K562 (cell line): ENCODE results near the gene CDC45. TPM values are rescaled to one million over a fixed set of nuclear protein-coding genes. Genes with fewer than 3 reads are reported as not detected.
A peak's percentile ranks its signal among the peaks of the same experiment; 100 is the strongest.

Experiments used
- ATAC-seq: fragments of 200-7000 bp; cut with Tn5 transposase; 3 replicates; pipeline ENCODE4 v1.9.1; 2020; ENCODE audit warnings: moderate library complexity
- BruUV-seq: library from RNA; stranded (reverse); fragments of 400-500 nt; replicated peaks from 2 replicates; lab custom pipeline; 2021; lab: Mats Ljungman, UMichigan
- CTCF ChIA-PET: fragments of 300-600 bp; formaldehyde crosslinking; extraction: SDS; loops from one replicate; lab custom pipeline; 2021; ENCODE audit warnings: low intra/inter-chr PET ratio; lab: Yijun Ruan, JAX
- POLR2A ChIA-PET: fragments of 300-600, 350-650 bp; sonication (Branson Sonifier 250); formaldehyde crosslinking; extraction: SDS; loops from one replicate; lab custom pipeline; 2021; ENCODE audit warnings: antibody characterized with exemption, inconsistent platforms; lab: Yijun Ruan, JAX
- DNase-seq, 4 experiments: peaks; one replicate each; pipeline versions ENCODE4 v3.0.0 to v3.0.0-alpha.2; 2011 to 2018; ENCODE audit warnings: low spot score in 3 of 4, mixed read lengths in 3 of 4; ENCODE audit errors: extremely low read depth in 1 of 4
- FAIRE-seq: peaks from 2 replicates; lab custom pipeline; 2011; peaks lifted over from hg19 to GRCh38; lab: Jason Lieb, UNC
- H2AFZ ChIP-seq: 2 replicates; pipeline ENCODE4 v1.6.0; 2011; ENCODE audit warnings: low read depth, low read length, control low read depth, inconsistent platforms
- H3K27ac ChIP-seq: fragments of 200-600 bp; 3 replicates; pipeline ENCODE4 v1.8.0; 2011; ENCODE audit warnings: low read depth, mild to moderate bottlenecking, control low read depth, inconsistent platforms, low read length, moderate library complexity, mixed read lengths; ENCODE audit errors: extremely low read depth
- H3K27me3 ChIP-seq, 2 experiments: fragments of 300-600 bp in 1 of 2; 2 replicates in 1 of 2; 3 replicates in 1 of 2; pipeline versions ENCODE4 v1.6.0 to v1.8.0; 2011; ENCODE audit warnings: inconsistent platforms in 2 of 2, low read length in 2 of 2, mild to moderate bottlenecking in 1 of 2, mixed read lengths in 1 of 2, moderate library complexity in 1 of 2; ENCODE audit not compliant: control insufficient read depth in 2 of 2, insufficient read depth in 2 of 2
- H3K36me3 ChIP-seq: fragments of 300-600 bp; 3 replicates; pipeline ENCODE4 v1.8.0; 2011; ENCODE audit warnings: mild to moderate bottlenecking, low read length, inconsistent platforms; ENCODE audit not compliant: control insufficient read depth, insufficient read depth
- H3K4me1 ChIP-seq, 2 experiments: fragments of 200-600 bp in 1 of 2; replicated peaks in 1 of 2; 2 replicates in 1 of 2; 3 replicates in 1 of 2; pipeline versions ENCODE4 v1.5.1 to v1.8.0; 2011; ENCODE audit warnings: inconsistent platforms in 2 of 2, low read length in 2 of 2, mild to moderate bottlenecking in 1 of 2, mixed read lengths in 1 of 2, moderate library complexity in 1 of 2; ENCODE audit not compliant: control insufficient read depth in 2 of 2, insufficient read depth in 2 of 2
- H3K4me2 ChIP-seq: 2 replicates; pipeline ENCODE4 v1.6.1; 2011; ENCODE audit warnings: low read length, control low read depth, inconsistent platforms, mixed read lengths; ENCODE audit not compliant: insufficient read depth
- H3K4me3 ChIP-seq: fragments of 200-600 bp; sonication (generic), shearing (Covaris generic); 2 replicates; pipeline ENCODE4 v1.5.1; 2016; ENCODE audit warnings: control low read depth, inconsistent platforms
- H3K79me2 ChIP-seq: fragments of 200-600 bp; 3 replicates; pipeline ENCODE4 v1.8.0; 2011; ENCODE audit warnings: low read length, inconsistent platforms; ENCODE audit not compliant: control insufficient read depth, insufficient read depth
- H3K9ac ChIP-seq, 2 experiments: 2 replicates each; pipeline versions ENCODE4 v1.6.0 to v1.6.1; 2011; ENCODE audit warnings: low read depth in 2 of 2, low read length in 2 of 2, control low read depth in 1 of 2, inconsistent platforms in 1 of 2, mild to moderate bottlenecking in 1 of 2, mixed read lengths in 1 of 2; ENCODE audit not compliant: insufficient read depth in 1 of 2
- H3K9me1 ChIP-seq: one replicate; pipeline ENCODE4 v1.6.0; 2011; ENCODE audit warnings: inconsistent platforms, mild to moderate bottlenecking, low read length, moderate library complexity; ENCODE audit not compliant: control insufficient read depth, insufficient read depth
- H3K9me3 ChIP-seq: replicated peaks from 2 replicates; pipeline ENCODE4 v1.5.1; 2011; ENCODE audit warnings: low read depth, low read length, inconsistent platforms; ENCODE audit not compliant: control insufficient read depth, insufficient read depth
- H4K20me1 ChIP-seq: replicated peaks from 2 replicates; pipeline ENCODE4 v1.6.1; 2011; ENCODE audit warnings: low read length, inconsistent platforms, mixed read lengths; ENCODE audit not compliant: control insufficient read depth, insufficient read depth
- ASH1L ChIP-seq: fragments of 450-650 bp; IDR thresholded peaks from 2 replicates; pipeline ENCODE4 v1.6.1; 2018; ENCODE audit warnings: borderline replicate concordance, mild to moderate bottlenecking, low read depth; ENCODE audit not compliant: partially characterized antibody
- CREB1 ChIP-seq, 2 experiments: sonication (generic) in 1 of 2; formaldehyde crosslinking in 1 of 2; IDR thresholded peaks; 2 replicates each; pipeline versions ENCODE4 v1.6.1 to v1.8.0; 2012 to 2022; ENCODE audit warnings: inconsistent platforms in 1 of 2, mild to moderate bottlenecking in 1 of 2, missing genetic modification reagents in 1 of 2, moderate library complexity in 1 of 2
- ETS2 ChIP-seq: IDR thresholded peaks from 2 replicates; pipeline ENCODE4 v1.6.1; 2016; ENCODE audit warnings: borderline replicate concordance, missing genetic modification characterization, mild to moderate bottlenecking, moderate library complexity, missing compliant biosample characterization; ENCODE audit not compliant: poor library complexity, severe bottlenecking
- NR2C2 ChIP-seq, 2 experiments: fragments of 200-800 bp in 1 of 2; sonication (Bioruptor generic) in 1 of 2; sonication (generic) in 1 of 2; formaldehyde crosslinking in 1 of 2; IDR thresholded peaks; 2 replicates each; pipeline versions ENCODE4 v1.6.1 to v1.8.0; 2016 to 2022; ENCODE audit warnings: mild to moderate bottlenecking in 1 of 2, missing compliant biosample characterization in 1 of 2, missing genetic modification characterization in 1 of 2, missing genetic modification reagents in 1 of 2
- RAD21 ChIP-seq, 2 experiments: fragments of 250-450 bp in 1 of 2; fragments of 450-650 bp in 1 of 2; sonication (Bioruptor Pico) in 1 of 2; formaldehyde crosslinking in 1 of 2; IDR thresholded peaks in 1 of 2; conservative IDR thresholded peaks in 1 of 2; 2 replicates each; pipeline versions ENCODE4 v1.4.0 to v1.8.0; 2020 to 2022; ENCODE audit warnings: mild to moderate bottlenecking in 2 of 2, moderate library complexity in 1 of 2
- SMAD2 ChIP-seq: fragments of 150-350 bp; IDR thresholded peaks from 2 replicates; pipeline ENCODE4 v1.6.1; 2014; ENCODE audit warnings: low read depth, mild to moderate bottlenecking, low read length
- ZBTB1 ChIP-seq: sonication (generic); formaldehyde crosslinking; IDR thresholded peaks from 2 replicates; pipeline ENCODE4 v1.8.1; 2023; ENCODE audit warnings: missing genetic modification reagents, low read depth, mild to moderate bottlenecking, borderline replicate concordance
- ZNF184 ChIP-seq: sonication (generic); formaldehyde crosslinking; IDR thresholded peaks from 2 replicates; pipeline ENCODE4 v1.5.0; 2020; ENCODE audit warnings: missing genetic modification reagents
- ZNF232 ChIP-seq: sonication (generic); formaldehyde crosslinking; IDR thresholded peaks from 2 replicates; pipeline ENCODE4 v1.8.0; 2022; ENCODE audit warnings: mild to moderate bottlenecking, missing genetic modification reagents
- ZNF699 ChIP-seq: fragments of 250-450 bp; sonication (Bioruptor Pico); IDR thresholded peaks from 2 replicates; pipeline ENCODE4 v1.8.0; 2021; ENCODE audit warnings: mild to moderate bottlenecking, moderate library complexity; ENCODE audit not compliant: insufficient replicate concordance
- WGBS: fragments of 100-300 bp; shearing (Covaris generic); methylation state at CpG from one replicate; pipeline ENCODE4 v1.1.6; 2016; ENCODE audit warnings: low coverage, mixed read lengths; ENCODE audit not compliant: insufficient coverage; ENCODE audit errors: missing lambda C conversion rate; 5-methylcytosine and 5-hydroxymethylcytosine counted together
- in situ Hi-C: fragments of 300-500 bp; cut with MboI; formaldehyde crosslinking; loops from 4 replicates; pipeline ENCODE4 v1.15.0; 2018; ENCODE audit warnings: inconsistent platforms, mixed read lengths
- intact Hi-C: fragments of 100-400 bp; cut with micrococcal nuclease; formaldehyde crosslinking; loops from 2 replicates; pipeline ENCODE4 v1.14.2; 2022
- polyA plus RNA-seq, 8 experiments: library from polyadenylated mRNA; depleted of rRNA in 4 of 8; stranded (reverse) in 5 of 8; unstranded in 3 of 8; fragments of >200 nt; fragmentation: Nextera tagmentation in 2 of 8; fragmentation: Illumina TruSeq in 1 of 8; extraction: Ambion mirVana in 2 of 8; extraction: Trizol in 1 of 8; gene quantifications; 2 replicates each; pipeline versions ENCODE4 v1.2.1 to v1.2.3, GENCODE V29; 2011 to 2014; ENCODE audit warnings: inconsistent platforms in 1 of 8, missing spikeins in 1 of 8
- total RNA-seq, 7 experiments: library from RNA; depleted of rRNA in 6 of 7; stranded (reverse); fragments of >200 nt in 6 of 7; fragmentation: Illumina TruSeq in 2 of 7; extraction: Trizol in 2 of 7; gene quantifications; 2 replicates each; pipeline versions ENCODE4 v1.2.1 to v1.2.3, GENCODE V29; 2011 to 2021; ENCODE audit warnings: low replicate concordance in 1 of 7
- TF ChIP-seq, protein P1 (sequence below), 2 experiments: fragments of 450-650 bp; conservative IDR thresholded peaks; 2 replicates each; pipeline ENCODE4 v1.6.1; 2017; ENCODE audit warnings: mild to moderate bottlenecking in 2 of 2, moderate library complexity in 2 of 2
- TF ChIP-seq, protein P2 (sequence below), 3 experiments: IDR thresholded peaks in 2 of 3; conservative IDR thresholded peaks in 1 of 3; 2 replicates each; pipeline ENCODE4 v1.5.1; 2011 to 2012; ENCODE audit warnings: low read length in 3 of 3, mild to moderate bottlenecking in 3 of 3, control low read depth in 2 of 3, improper control_type of control experiment in 1 of 3, inconsistent platforms in 1 of 3, low read depth in 1 of 3, mixed read lengths in 1 of 3, moderate library complexity in 1 of 3; ENCODE audit not compliant: insufficient read depth in 2 of 3

Gene CDC45
- total and polyA plus RNA-seq, 9 of the 15 experiments (the other 6 are each of a cell fraction or from before 2014, with no cell fraction given), result 251 to 580 (median 410) TPM

DNA sequence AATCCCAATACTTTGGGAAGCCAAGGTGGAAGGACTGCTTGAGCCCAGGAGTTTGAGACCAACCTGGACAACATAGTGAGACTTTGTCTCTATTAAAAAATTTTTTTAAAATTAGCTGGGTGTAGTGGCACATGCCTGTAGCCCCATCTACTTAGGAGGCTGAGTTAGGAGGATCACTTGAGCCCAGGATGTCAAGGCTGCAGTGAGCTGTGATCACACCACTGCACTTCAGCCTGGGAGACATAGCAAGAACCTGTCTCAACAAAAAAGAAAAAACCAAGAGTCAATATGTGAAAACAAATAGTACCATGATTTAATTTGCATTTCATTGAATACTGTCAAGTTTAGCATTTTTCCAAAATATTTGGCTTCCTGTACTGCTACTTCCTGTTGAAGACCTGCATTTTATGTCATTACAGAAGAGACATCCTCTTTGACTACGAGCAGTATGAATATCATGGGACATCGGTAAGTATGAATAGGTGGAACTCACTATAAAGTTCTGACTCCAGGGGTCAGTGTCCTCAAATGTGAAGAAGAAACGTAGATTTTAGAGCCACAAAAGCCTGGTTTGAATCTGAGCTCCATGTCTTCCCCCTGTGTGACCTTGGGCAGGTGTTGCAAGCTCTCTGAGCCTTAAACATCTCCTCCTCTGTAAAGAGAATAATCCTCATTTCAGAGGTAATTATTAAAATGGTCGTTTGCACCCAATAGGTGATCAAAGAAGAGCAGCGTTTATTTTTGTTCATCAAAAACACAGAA lies 16.0 kb downstream of the CDC45 start:
- H3K4me1 ChIP-seq, result no peaks in the 10 kb centered on the region; a peak in 2 of 5 replicates
- in situ Hi-C loops, result no loop called here
- H3K27ac ChIP-seq, result no peak overlapping the region
- H3K4me2 ChIP-seq, result no peak overlapping the region
- DNase-seq (peak in 1 of 4 experiments; percentile 69), FAIRE-seq (no peak), ATAC-seq (no peak)
- no peaks in the 10 kb centered on the region for H3K9me3 ChIP-seq
- H3K4me3 ChIP-seq, result no peak overlapping the region
- peaks cover 99% of the 10 kb centered on the region for H3K36me3 ChIP-seq
- H3K27me3 ChIP-seq, result no peaks in the 10 kb centered on the region
- peaks cover 8% of the 10 kb centered on the region for H3K79me2 ChIP-seq
- H3K9ac ChIP-seq, result no peak overlapping the region
- WGBS, result 78% methylated on average over 5 of the region's 5 CpGs
- ChIA-PET CTCF (interaction anchor here (0.5 to 3.1 kb wide), 3 partner anchors 134 to 222 kb away, joined by 5 to 27 read pairs (median 7); no protein-coding TSS in a partner anchor), POLR2A (interaction anchor here (0.6 to 3.6 kb wide), 7 partner anchors 9 to 110 kb away, joined by 3 to 23 read pairs (median 4); no protein-coding TSS in a partner anchor)
- no peak overlapping the region for H2AFZ ChIP-seq
- no peaks in the 10 kb centered on the region; the same call in 1 of the 2 replicates for H4K20me1 ChIP-seq
- BruUV-seq, result no TSS peak
- no peaks in the 10 kb centered on the region for H3K9me1 ChIP-seq
- intact Hi-C loops, result no loop called here
- TF ChIP-seq, protein P1, sequence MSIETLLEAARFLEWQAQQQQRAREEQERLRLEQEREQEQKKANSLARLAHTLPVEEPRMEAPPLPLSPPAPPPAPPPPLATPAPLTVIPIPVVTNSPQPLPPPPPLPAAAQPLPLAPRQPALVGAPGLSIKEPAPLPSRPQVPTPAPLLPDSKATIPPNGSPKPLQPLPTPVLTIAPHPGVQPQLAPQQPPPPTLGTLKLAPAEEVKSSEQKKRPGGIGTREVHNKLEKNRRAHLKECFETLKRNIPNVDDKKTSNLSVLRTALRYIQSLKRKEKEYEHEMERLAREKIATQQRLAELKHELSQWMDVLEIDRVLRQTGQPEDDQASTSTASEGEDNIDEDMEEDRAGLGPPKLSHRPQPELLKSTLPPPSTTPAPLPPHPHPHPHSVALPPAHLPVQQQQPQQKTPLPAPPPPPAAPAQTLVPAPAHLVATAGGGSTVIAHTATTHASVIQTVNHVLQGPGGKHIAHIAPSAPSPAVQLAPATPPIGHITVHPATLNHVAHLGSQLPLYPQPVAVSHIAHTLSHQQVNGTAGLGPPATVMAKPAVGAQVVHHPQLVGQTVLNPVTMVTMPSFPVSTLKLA (conservative IDR thresholded peaks at IDR 0.05), result 0 out of 4 replicates have a peak, but pooled peaks of 1 of the 2 experiments have one; percentile 11
- TF ChIP-seq RAD21 (CRISPR knock-in tag; conservative IDR thresholded peaks at IDR 0.05 in 1 of 2, IDR thresholded peaks at IDR 0.05 in 1 of 2), result peak; percentile 48 to 51; a peak in 3 of 4 replicates
- TF ChIP-seq ZBTB1, result no peak
- no peak for TF ChIP-seq ZNF184
- TF ChIP-seq ASH1L, result no peak
- 0 out of 2 replicates have a peak, but pooled peaks have one; percentile 4 for TF ChIP-seq NR2C2 (CRISPR knock-in tag; IDR thresholded peaks at IDR 0.05)
- no peak for TF ChIP-seq NR2C2 (tag; IDR thresholded peaks at IDR 0.05)
- TF ChIP-seq ETS2 (tag), result no peak
- TF ChIP-seq SMAD2, result no peak
- TF ChIP-seq ZNF699, result peak; percentile 63
- TF ChIP-seq ZNF232 (CRISPR knock-in tag), result 0 out of 2 replicates have a peak, but pooled peaks have one; percentile 11
- TF ChIP-seq, protein P2, sequence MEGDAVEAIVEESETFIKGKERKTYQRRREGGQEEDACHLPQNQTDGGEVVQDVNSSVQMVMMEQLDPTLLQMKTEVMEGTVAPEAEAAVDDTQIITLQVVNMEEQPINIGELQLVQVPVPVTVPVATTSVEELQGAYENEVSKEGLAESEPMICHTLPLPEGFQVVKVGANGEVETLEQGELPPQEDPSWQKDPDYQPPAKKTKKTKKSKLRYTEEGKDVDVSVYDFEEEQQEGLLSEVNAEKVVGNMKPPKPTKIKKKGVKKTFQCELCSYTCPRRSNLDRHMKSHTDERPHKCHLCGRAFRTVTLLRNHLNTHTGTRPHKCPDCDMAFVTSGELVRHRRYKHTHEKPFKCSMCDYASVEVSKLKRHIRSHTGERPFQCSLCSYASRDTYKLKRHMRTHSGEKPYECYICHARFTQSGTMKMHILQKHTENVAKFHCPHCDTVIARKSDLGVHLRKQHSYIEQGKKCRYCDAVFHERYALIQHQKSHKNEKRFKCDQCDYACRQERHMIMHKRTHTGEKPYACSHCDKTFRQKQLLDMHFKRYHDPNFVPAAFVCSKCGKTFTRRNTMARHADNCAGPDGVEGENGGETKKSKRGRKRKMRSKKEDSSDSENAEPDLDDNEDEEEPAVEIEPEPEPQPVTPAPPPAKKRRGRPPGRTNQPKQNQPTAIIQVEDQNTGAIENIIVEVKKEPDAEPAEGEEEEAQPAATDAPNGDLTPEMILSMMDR (IDR thresholded peaks at IDR 0.05 in 2 of 3, conservative IDR thresholded peaks at IDR 0.05 in 1 of 3; ENCODE audit: insufficient read depth in 2 of 3, low read depth in 1 of 3, low read length in 3 of 3), result peak in 2 of 3 experiments; percentile 25 to 36; a peak in 4 of 6 replicates
- no peak for TF ChIP-seq CREB1 (IDR thresholded peaks at IDR 0.05)
- TF ChIP-seq CREB1 (CRISPR knock-in tag; IDR thresholded peaks at IDR 0.05), result peak; percentile 13; the same call in 1 of the 2 replicates
